HEK293 (cell line): ENCODE results near the gene ZNF358.

Experiments
- OSR2 ChIP-seq: fragments of 450-650 bp; formaldehyde crosslinking; IDR thresholded peaks from 2 replicates; pipeline ENCODE4 v1.5.1; 2016; ENCODE audit warnings: missing biosample characterization, missing genetic modification characterization
- TSHZ1 ChIP-seq: fragments of 450-650 bp; formaldehyde crosslinking; IDR thresholded peaks from 2 replicates; pipeline ENCODE4 v1.5.1; 2016; ENCODE audit warnings: missing biosample characterization, missing genetic modification characterization, borderline replicate concordance
- WT1 ChIP-seq: fragments of 450-650 bp; formaldehyde crosslinking; IDR thresholded peaks from 2 replicates; pipeline ENCODE4 v1.5.1; 2016; ENCODE audit warnings: missing biosample characterization, missing genetic modification characterization
- ZBTB1 ChIP-seq: fragments of 450-650 bp; formaldehyde crosslinking; IDR thresholded peaks from 2 replicates; pipeline ENCODE4 v1.5.1; 2016; ENCODE audit warnings: missing biosample characterization, missing genetic modification characterization
- ZBTB11 ChIP-seq: fragments of 450-650 bp; formaldehyde crosslinking; conservative IDR thresholded peaks from 2 replicates; pipeline ENCODE4 v1.5.1; 2016; ENCODE audit warnings: low read depth, missing biosample characterization, missing genetic modification characterization
- ZBTB7A ChIP-seq: fragments of 450-650 bp; formaldehyde crosslinking; IDR thresholded peaks from 2 replicates; pipeline ENCODE4 v1.5.1; 2016; ENCODE audit warnings: low read depth, missing biosample characterization, missing genetic modification characterization
- ZNF776 ChIP-seq: fragments of 450-650 bp; formaldehyde crosslinking; IDR thresholded peaks from 2 replicates; pipeline ENCODE4 v1.5.0; 2017; ENCODE audit warnings: missing biosample characterization, missing genetic modification characterization, borderline replicate concordance
- ZNF792 ChIP-seq: fragments of 450-650 bp; formaldehyde crosslinking; IDR thresholded peaks from 2 replicates; pipeline ENCODE4 v1.5.1; 2016; ENCODE audit warnings: missing biosample characterization, missing genetic modification characterization
- TF ChIP-seq, protein P1 (sequence below): fragments of 450-650 bp; formaldehyde crosslinking; IDR thresholded peaks from 2 replicates; pipeline ENCODE4 v1.5.1; 2016; ENCODE audit warnings: missing biosample characterization, missing genetic modification characterization
- TF ChIP-seq, protein P2 (sequence below): fragments of 450-650 bp; formaldehyde crosslinking; IDR thresholded peaks from 2 replicates; pipeline ENCODE4 v1.5.1; 2016; ENCODE audit warnings: missing biosample characterization, missing genetic modification characterization
- TF ChIP-seq, protein P3 (sequence below): fragments of 450-650 bp; formaldehyde crosslinking; IDR thresholded peaks from 2 replicates; pipeline ENCODE4 v1.5.1; 2016; ENCODE audit warnings: missing biosample characterization, missing genetic modification characterization, borderline replicate concordance

DNA sequence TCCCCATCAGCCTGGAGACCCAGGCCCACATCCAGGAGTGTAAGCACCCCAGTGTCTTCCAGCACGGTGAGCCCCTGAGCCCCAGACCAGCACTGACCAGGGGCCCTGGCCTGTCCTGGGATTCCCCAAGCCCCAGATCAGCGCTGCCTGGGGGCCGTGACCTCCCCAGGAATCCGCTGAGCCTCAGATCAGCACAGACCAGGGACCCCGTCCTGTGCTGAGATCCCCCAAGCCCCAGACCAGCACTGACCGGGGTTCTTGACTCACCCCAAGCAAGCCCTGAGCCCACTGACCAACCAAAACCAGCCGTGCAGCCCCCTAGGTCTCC is 12.3 kb downstream of the ZNF358 start:
- TF ChIP-seq ZBTB7A (no peak), OSR2 (tag by site-specific recombination) (no peak), WT1 (tag by site-specific recombination) (no peak), ZBTB1 (tag by site-specific recombination) (no peak), ZNF792 (tag by site-specific recombination) (no peak), ZBTB11 (no peak), TSHZ1 (tag by site-specific recombination) (no peak), ZNF776 (tag by site-specific recombination) (no peak)
- TF ChIP-seq, protein P1, sequence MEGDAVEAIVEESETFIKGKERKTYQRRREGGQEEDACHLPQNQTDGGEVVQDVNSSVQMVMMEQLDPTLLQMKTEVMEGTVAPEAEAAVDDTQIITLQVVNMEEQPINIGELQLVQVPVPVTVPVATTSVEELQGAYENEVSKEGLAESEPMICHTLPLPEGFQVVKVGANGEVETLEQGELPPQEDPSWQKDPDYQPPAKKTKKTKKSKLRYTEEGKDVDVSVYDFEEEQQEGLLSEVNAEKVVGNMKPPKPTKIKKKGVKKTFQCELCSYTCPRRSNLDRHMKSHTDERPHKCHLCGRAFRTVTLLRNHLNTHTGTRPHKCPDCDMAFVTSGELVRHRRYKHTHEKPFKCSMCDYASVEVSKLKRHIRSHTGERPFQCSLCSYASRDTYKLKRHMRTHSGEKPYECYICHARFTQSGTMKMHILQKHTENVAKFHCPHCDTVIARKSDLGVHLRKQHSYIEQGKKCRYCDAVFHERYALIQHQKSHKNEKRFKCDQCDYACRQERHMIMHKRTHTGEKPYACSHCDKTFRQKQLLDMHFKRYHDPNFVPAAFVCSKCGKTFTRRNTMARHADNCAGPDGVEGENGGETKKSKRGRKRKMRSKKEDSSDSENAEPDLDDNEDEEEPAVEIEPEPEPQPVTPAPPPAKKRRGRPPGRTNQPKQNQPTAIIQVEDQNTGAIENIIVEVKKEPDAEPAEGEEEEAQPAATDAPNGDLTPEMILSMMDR (tag by site-specific recombination) = no peak
- TF ChIP-seq, protein P2, sequence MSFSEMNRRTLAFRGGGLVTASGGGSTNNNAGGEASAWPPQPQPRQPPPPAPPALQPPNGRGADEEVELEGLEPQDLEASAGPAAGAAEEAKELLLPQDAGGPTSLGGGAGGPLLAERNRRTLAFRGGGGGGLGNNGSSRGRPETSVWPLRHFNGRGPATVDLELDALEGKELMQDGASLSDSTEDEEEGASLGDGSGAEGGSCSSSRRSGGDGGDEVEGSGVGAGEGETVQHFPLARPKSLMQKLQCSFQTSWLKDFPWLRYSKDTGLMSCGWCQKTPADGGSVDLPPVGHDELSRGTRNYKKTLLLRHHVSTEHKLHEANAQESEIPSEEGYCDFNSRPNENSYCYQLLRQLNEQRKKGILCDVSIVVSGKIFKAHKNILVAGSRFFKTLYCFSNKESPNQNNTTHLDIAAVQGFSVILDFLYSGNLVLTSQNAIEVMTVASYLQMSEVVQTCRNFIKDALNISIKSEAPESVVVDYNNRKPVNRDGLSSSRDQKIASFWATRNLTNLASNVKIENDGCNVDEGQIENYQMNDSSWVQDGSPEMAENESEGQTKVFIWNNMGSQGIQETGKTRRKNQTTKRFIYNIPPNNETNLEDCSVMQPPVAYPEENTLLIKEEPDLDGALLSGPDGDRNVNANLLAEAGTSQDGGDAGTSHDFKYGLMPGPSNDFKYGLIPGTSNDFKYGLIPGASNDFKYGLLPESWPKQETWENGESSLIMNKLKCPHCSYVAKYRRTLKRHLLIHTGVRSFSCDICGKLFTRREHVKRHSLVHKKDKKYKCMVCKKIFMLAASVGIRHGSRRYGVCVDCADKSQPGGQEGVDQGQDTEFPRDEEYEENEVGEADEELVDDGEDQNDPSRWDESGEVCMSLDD (tag by site-specific recombination) = no peak
- TF ChIP-seq, protein P3, sequence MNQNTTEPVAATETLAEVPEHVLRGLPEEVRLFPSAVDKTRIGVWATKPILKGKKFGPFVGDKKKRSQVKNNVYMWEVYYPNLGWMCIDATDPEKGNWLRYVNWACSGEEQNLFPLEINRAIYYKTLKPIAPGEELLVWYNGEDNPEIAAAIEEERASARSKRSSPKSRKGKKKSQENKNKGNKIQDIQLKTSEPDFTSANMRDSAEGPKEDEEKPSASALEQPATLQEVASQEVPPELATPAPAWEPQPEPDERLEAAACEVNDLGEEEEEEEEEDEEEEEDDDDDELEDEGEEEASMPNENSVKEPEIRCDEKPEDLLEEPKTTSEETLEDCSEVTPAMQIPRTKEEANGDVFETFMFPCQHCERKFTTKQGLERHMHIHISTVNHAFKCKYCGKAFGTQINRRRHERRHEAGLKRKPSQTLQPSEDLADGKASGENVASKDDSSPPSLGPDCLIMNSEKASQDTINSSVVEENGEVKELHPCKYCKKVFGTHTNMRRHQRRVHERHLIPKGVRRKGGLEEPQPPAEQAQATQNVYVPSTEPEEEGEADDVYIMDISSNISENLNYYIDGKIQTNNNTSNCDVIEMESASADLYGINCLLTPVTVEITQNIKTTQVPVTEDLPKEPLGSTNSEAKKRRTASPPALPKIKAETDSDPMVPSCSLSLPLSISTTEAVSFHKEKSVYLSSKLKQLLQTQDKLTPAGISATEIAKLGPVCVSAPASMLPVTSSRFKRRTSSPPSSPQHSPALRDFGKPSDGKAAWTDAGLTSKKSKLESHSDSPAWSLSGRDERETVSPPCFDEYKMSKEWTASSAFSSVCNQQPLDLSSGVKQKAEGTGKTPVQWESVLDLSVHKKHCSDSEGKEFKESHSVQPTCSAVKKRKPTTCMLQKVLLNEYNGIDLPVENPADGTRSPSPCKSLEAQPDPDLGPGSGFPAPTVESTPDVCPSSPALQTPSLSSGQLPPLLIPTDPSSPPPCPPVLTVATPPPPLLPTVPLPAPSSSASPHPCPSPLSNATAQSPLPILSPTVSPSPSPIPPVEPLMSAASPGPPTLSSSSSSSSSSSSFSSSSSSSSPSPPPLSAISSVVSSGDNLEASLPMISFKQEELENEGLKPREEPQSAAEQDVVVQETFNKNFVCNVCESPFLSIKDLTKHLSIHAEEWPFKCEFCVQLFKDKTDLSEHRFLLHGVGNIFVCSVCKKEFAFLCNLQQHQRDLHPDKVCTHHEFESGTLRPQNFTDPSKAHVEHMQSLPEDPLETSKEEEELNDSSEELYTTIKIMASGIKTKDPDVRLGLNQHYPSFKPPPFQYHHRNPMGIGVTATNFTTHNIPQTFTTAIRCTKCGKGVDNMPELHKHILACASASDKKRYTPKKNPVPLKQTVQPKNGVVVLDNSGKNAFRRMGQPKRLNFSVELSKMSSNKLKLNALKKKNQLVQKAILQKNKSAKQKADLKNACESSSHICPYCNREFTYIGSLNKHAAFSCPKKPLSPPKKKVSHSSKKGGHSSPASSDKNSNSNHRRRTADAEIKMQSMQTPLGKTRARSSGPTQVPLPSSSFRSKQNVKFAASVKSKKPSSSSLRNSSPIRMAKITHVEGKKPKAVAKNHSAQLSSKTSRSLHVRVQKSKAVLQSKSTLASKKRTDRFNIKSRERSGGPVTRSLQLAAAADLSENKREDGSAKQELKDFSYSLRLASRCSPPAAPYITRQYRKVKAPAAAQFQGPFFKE (tag by site-specific recombination) = no peak
